NCI-H446 (cell line): ENCODE measurements around the gene DLG5.

ENCODE experiments used
- DNase-seq, 2 experiments: peaks; one replicate each; lab custom pipeline; 2025; lab: John Stamatoyannopoulos, UW

The DLG5 gene

DNA sequence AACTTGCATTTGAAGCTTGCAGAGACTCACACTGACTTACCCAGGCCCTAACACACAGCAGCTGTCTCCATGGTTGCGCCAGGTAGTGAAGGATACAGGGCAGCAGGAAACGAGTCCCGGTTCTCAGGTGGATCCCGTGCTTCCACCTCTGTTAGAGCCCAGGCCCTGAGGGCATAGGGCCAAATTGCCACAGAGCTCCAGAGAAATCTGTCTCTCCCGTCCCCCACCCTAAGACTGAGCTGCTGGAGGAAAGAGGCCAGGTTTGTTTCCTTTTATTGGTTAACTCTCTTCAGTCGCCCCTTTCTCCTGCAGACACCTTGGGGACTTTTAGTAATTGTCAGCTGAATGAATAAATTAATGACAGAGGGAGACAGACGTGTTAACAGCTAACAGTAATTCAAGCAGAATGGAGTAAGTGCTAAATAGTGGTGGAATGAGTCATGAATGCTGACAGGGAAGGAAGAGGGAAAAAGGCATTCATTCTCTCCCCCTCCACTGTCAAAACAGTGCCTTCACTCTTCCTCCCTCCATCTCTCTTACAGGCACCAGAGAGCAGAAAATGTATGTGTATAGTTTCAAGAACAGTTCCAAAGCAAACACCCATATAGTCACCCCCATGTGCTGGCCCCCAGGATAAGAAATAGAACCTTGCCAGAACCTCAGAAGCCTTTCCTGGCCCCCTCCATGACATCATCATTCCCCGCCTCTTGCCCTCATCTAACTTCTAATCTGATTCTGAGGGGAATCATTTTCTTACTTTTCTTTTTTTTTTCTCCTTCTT is 16.8 kb upstream of the DLG5 start:
- no peak for DNase-seq

- DNase-seq: no peak
Observed at GRCh38 chr10:77941790-77942189, 15.2 kb upstream of the DLG5 start.

DNA sequence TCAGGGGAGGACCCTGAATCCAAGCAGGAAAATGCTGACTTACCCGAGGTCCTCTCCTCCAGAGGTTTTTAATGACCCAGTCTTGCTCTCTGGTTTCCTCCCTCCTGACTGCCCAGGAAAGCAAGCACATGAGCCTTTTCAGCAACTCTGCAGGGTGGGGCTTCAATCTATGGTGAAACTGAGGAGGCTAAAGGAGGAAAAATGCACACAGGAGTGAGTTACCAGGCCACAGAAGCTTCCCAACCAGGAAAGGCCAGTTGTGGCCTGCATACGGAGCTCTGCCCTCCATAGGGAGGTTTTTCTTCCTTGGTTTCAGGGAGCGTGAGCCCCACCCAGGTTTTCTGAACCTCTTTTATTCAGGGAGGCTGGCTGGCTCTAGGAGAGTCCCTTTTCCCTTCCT is 14.1 kb upstream of the DLG5 start:
- DNase-seq: no peak

DNA sequence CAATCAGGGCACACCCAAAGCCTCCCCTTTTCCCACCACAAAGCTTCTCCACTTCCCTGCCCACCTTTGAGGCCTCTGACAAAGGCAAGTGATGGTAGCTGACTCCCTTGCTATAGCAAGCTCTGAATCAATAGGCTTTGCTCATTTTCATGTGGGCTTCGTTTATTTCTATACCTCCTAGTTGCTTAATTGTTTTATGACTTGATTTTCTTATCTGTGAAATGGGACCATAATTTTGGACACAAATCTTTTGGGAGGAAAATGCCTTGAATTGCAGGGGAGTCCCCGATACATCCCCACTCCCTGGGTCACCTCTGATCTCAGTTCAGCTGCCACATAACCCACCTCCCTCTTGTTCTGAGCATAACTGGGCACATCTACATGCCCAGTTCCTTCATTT is 13.7 kb upstream of the DLG5 start:
- no peak for DNase-seq

DNA sequence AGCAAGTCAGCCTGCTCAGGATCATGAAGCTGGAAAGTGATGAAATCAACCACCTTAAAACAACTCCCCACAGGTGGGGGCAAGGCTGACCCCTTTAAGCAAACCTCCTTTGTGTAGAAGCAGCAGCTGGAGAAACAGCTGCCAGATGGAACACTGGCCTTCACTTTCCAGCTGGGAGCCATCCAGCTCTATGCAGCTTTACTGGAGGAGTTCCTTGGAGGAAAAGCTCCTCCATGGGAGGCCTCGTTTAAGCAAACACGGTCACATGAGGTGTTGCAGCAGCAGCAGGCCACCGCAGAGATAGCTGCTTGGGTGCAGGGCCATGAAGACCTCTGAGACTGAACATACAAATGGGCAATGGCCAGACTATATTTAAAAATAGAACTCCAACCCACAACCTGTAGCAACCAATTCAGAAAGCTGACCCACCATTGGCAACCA is 13.0 kb upstream of the DLG5 start:
- DNase-seq: no peak

- DNase-seq: no peak
Observed at GRCh38 chr10:77936697-77937567, 10.4 kb upstream of the DLG5 start.

GRCh38 chr10:77932016-77932715 is 5.6 kb upstream of the DLG5 start:
- no peak for DNase-seq

- no peak for DNase-seq
Observed at GRCh38 chr10:77927402-77928246, 1.1 kb upstream of the DLG5 start.

GRCh38 chr10:77925795-77926565 is 575 bp downstream of the DLG5 start:
- peak in 1 of 2 experiments; percentile 33 for DNase-seq

DNA sequence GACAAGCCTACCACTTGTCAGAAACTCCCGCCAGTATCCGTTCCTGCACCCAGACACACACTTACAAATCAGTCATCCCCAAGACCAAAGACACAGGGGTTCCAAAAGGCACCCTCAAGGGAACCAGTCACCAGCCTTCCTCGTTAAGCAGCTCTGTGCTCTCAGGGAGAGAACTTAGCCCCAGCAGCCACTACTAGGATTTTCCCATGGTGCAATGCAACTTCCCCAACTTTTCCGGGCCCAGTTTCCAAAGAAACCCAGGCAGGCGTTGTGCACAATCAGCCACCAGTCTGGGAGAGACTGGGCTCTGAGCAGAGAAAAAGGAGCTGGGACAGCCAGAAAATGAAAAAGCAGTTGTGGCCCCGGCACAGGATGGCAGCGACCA is 1.2 kb downstream of the DLG5 start:
- peak in 1 of 2 experiments; percentile 4 for DNase-seq

GRCh38 chr10:77922566-77923179 is 3.9 kb downstream of the DLG5 start:
- no peak for DNase-seq

- DNase-seq: no peak
Observed at GRCh38 chr10:77922055-77922454, 4.5 kb downstream of the DLG5 start.

DNA sequence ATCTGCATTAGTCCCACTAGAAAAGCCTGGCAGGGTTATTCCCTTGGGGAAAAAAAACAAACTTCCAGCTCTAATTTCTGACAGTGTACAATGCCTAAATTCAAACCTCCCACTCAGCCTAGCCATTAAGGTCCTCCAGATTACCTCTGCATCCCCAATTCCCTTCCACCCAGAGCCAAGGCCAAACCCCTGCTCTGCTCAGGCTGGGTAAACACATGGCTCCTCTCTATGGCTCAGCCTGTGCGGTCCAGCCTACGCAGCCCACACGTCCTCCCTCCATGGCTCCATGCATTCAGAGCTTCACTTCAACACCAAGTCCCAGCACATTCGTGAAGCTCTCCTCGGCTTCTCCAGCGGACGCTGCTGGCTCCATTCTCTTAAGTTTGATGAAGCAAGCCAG is 5.2 kb downstream of the DLG5 start:
- no peak for DNase-seq

GRCh38 chr10:77920495-77920894 is 6.1 kb downstream of the DLG5 start:
- DNase-seq: no peak

GRCh38 chr10:77919713-77920108 is 6.8 kb downstream of the DLG5 start:
- DNase-seq: no peak

DNA sequence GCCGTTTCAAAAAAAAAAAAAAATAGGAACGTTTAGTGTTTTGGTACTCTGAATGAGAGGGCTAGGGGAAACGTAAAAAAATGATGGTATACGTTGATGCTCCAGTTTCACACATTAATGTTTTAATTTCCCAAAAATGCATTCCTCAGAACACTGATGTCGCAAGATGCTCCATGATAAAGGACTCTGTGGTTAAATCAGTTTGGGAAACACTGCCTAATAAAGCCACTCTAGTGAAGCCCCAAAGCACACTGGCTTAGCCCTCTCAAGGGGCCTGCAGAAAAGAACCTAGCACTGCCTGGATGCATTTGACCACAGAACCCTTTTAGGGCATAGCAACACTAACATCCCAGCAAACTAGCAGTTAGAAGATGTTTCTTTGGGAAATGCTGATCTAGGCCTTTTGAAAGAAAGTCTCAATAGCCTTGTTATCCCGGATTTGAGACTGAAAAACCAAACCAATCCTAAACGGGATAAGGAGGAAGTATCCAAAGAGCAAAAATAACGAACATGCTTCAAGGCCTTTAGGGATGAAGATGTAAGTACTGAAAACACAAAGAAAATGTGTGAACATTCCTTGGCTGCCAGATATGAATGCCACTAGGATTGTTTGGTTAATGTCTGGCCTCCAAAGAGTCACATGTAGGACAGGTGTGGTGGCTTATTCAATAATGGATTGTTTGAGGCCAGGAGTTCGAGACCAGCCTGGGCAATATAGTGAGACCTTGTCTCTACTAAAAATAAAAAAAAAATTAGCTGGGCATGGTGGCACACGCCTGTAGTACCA is 11.0 kb downstream of the DLG5 start:
- no peak for DNase-seq

DNA sequence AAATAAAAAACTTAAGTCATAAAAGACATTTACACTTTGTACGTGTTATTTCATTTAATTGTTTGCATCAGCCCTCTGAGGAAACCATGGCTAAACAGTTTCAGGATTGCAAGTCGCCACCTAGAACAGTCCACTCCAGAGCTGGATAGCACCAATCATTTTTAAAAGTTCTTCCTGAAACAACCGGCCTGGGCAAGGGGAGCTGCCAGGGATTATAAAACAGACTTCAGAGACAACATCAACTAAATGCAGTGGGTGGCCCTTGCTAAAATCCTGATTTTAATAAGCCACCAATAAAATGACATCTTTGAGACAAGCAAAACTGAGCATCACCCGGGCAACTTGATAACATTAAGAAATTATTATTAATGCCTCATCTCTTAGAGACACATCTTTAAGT is 13.5 kb downstream of the DLG5 start:
- DNase-seq: no peak

GRCh38 chr10:77912576-77912975 is 14.0 kb downstream of the DLG5 start:
- DNase-seq: no peak

- DNase-seq: no peak
Observed at GRCh38 chr10:77911535-77912123, 14.9 kb downstream of the DLG5 start.
